Neural crest cell (in vitro differentiated cells): Measurements from ENCODE around the gene DCUN1D1. TPM values are rescaled to one million over a fixed set of nuclear protein-coding genes. Genes with fewer than 3 reads are reported as not detected.

Source experiments
- DNase-seq: peaks from one replicate; pipeline ENCODE4 v3.0.0; 2021; ENCODE audit warnings: low read depth, mixed read lengths, low spot score
- H3K27ac Mint-ChIP-seq: one replicate; pipeline ENCODE4 v1.8.0; 2021; ENCODE audit warnings: mild to moderate bottlenecking, mixed read lengths; ENCODE audit not compliant: unreplicated experiment
- H3K27me3 Mint-ChIP-seq: 2 replicates; pipeline ENCODE4 v1.8.0; 2021; ENCODE audit warnings: low read depth, mild to moderate bottlenecking, mixed read lengths
- H3K36me3 Mint-ChIP-seq: 2 replicates; pipeline ENCODE4 v1.8.0; 2021; ENCODE audit warnings: low read depth, mild to moderate bottlenecking, mixed read lengths
- H3K4me1 Mint-ChIP-seq: 2 replicates; pipeline ENCODE4 v1.8.0; 2021; ENCODE audit warnings: mixed read lengths
- H3K4me3 Mint-ChIP-seq: one replicate; pipeline ENCODE4 v1.8.0; 2021; ENCODE audit warnings: mild to moderate bottlenecking, mixed read lengths
- H3K9me3 Mint-ChIP-seq: 2 replicates; pipeline ENCODE4 v1.8.0; 2021; ENCODE audit warnings: mixed read lengths
- total RNA-seq: library from RNA; stranded (reverse); gene quantifications from 2 replicates; pipeline ENCODE4 v1.2.1, GENCODE V29; 2021
- TF ChIP-seq, protein P1 (sequence below): fragments of 200-600 bp; sonication (generic); conservative IDR thresholded peaks from 2 replicates; pipeline ENCODE4 v1.5.0; 2021; ENCODE audit warnings: antibody characterized with exemption, mild to moderate bottlenecking

Gene DCUN1D1
- total RNA-seq, 1 donor from 2014 or later: 48.3 TPM

DNA sequence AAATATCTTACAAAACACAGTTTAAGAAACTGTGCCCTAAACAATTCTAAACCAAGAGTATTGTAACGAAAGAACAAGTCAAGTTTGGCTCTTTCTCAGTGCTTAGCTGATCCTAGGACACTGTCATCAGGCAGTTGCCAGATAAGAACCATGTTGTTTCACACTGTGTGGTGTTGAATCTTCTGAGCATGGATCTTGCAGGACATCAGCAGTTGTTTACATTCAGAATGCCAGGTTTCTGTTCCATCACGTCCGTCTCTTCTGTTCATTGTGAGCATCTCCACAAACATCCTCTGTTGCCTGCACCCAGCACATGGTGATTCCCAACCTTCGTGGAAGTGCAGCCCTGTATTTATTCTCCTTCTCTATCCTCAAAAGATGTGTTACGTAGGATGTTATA, 67.9 kb downstream of the DCUN1D1 start:
- H3K4me1 Mint-ChIP-seq: peaks cover 9% of the 10 kb centered on the region
- DNase-seq: no peak
- no peaks in the 10 kb centered on the region for H3K9me3 Mint-ChIP-seq
- no peaks in the 10 kb centered on the region for H3K27me3 Mint-ChIP-seq
- no peaks in the 10 kb centered on the region for H3K36me3 Mint-ChIP-seq
- TF ChIP-seq, protein P1, sequence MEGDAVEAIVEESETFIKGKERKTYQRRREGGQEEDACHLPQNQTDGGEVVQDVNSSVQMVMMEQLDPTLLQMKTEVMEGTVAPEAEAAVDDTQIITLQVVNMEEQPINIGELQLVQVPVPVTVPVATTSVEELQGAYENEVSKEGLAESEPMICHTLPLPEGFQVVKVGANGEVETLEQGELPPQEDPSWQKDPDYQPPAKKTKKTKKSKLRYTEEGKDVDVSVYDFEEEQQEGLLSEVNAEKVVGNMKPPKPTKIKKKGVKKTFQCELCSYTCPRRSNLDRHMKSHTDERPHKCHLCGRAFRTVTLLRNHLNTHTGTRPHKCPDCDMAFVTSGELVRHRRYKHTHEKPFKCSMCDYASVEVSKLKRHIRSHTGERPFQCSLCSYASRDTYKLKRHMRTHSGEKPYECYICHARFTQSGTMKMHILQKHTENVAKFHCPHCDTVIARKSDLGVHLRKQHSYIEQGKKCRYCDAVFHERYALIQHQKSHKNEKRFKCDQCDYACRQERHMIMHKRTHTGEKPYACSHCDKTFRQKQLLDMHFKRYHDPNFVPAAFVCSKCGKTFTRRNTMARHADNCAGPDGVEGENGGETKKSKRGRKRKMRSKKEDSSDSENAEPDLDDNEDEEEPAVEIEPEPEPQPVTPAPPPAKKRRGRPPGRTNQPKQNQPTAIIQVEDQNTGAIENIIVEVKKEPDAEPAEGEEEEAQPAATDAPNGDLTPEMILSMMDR: no peak
- H3K4me3 Mint-ChIP-seq: no peak overlapping the region
- H3K27ac Mint-ChIP-seq: no peak overlapping the region

- no peak overlapping the region for H3K4me3 Mint-ChIP-seq
- TF ChIP-seq, protein P1: no peak
- H3K27me3 Mint-ChIP-seq: no peaks in the 10 kb centered on the region
- peaks cover 9% of the 10 kb centered on the region for H3K4me1 Mint-ChIP-seq
- no peaks in the 10 kb centered on the region for H3K36me3 Mint-ChIP-seq
- H3K9me3 Mint-ChIP-seq: no peaks in the 10 kb centered on the region
- DNase-seq: no peak
- no peak overlapping the region for H3K27ac Mint-ChIP-seq
These were observed 68.6 kb downstream of the DCUN1D1 start for GRCh38 chr3:182911782-182912111.

DNA sequence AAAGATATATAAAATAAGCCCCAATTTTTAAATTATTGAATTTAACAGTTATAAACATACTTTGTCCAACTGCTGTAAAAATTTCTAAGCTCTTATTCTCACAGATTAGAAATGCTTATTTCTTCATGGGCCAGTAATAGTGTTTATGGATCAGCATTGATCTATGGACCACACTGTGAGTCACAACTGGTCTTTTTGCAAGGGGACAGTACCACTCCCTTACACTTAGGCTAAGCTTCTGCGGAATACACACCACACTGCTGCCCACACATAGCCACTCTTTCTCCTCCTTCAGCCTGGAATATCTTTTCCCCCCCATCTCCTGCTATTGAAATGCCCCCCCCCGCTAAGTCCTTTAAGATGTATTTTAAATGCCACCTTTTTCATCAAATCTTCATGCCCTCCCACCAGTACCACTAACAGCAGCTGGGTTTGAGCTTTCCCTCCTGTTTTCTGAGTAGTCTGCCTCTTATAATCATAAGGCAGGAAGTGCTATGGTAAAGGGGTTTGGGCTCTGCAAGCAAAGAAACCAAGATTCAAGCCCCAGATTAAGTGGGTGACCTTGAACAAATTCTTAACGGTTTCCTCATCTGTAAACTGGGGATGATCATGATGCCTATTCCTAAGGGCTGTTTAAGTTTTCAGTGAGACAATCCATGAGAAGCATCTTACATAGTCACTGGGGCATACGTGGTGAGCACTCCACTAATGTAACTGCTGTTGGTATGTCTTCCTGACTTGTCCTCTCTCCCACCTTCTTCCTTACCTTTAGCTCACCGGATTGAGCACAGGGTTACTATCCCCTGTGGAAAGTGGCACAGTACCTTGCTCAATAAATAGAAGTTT, 69.2 kb downstream of the DCUN1D1 start:
- Mint-ChIP-seq H3K4me1 (peaks cover 9% of the 10 kb centered on the region), H3K36me3 (no peaks in the 10 kb centered on the region), H3K4me3 (no peak overlapping the region), H3K9me3 (no peaks in the 10 kb centered on the region), H3K27me3 (no peaks in the 10 kb centered on the region), H3K27ac (no peak overlapping the region)
- TF ChIP-seq, protein P1: no peak
- DNase-seq: no peak

GRCh38 chr3:182909318-182910040, 70.9 kb downstream of the DCUN1D1 start:
- no peak for DNase-seq
- Mint-ChIP-seq H3K27me3 (no peaks in the 10 kb centered on the region), H3K9me3 (no peaks in the 10 kb centered on the region), H3K36me3 (no peaks in the 10 kb centered on the region), H3K27ac (no peak overlapping the region), H3K4me1 (peaks cover 13% of the 10 kb centered on the region), H3K4me3 (no peak overlapping the region)
- TF ChIP-seq, protein P1: peak; percentile 74

DNA sequence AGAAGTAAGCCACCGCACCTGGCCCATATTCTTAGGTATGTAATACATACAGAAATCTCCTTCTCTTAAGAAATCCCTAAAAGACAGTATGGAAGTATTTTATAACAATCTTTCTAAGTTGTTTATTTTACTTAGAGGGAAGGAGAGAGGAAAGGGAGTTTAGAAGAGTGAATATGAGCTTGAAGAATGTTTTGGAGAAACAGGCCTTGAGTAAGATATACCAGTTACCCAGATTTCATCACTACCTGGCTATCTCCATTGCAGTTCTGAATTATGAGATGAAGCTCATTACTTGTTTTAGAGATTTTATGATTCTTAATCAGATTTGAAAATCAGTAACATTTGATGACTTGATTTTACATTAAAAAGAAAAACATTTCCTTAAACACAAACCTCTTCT, 71.9 kb downstream of the DCUN1D1 start:
- Mint-ChIP-seq H3K27me3 (no peaks in the 10 kb centered on the region), H3K9me3 (no peaks in the 10 kb centered on the region), H3K4me1 (peaks cover 13% of the 10 kb centered on the region), H3K36me3 (no peaks in the 10 kb centered on the region), H3K4me3 (no peak overlapping the region), H3K27ac (no peak overlapping the region)
- DNase-seq: no peak
- TF ChIP-seq, protein P1: no peak
